GM12865 (cell line): Measurements from ENCODE around the gene PDGFC.

Experiments used
- DNase-seq: peaks from one replicate; pipeline ENCODE4 v3.0.0; 2010; ENCODE audit warnings: low read depth
- H3K4me3 ChIP-seq: 2 replicates; pipeline ENCODE4 v1.5.1; 2011; ENCODE audit warnings: mild to moderate bottlenecking, low read depth, low read length, control low read depth
- TF ChIP-seq, protein P1 (sequence below): IDR thresholded peaks from 2 replicates; pipeline ENCODE4 v1.5.1; 2011; ENCODE audit warnings: low read length, control low read depth, low read depth, inconsistent platforms; ENCODE audit not compliant: insufficient read depth; ENCODE audit errors: missing control alignments

The PDGFC gene

DNA sequence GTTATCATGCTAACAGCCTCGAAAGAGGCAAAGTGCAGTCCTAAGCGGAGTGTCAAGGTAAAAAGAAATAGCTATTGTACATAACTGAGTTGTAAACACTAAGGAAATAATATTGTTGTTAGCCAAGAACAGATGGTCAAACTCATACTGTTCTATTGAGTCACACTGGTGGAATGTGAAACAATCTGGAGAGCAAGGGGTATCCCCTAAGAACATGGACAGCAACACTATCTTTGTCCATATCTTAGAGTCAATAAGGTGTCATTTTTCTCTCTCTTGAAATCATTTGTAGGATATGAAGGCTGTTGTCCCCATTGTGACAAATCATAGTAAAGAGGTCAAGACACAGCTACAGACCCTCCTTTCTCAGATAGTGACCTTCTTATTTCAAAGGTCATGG lies 4.5 kb upstream of the PDGFC start:
- no peak for DNase-seq
- TF ChIP-seq, protein P1, sequence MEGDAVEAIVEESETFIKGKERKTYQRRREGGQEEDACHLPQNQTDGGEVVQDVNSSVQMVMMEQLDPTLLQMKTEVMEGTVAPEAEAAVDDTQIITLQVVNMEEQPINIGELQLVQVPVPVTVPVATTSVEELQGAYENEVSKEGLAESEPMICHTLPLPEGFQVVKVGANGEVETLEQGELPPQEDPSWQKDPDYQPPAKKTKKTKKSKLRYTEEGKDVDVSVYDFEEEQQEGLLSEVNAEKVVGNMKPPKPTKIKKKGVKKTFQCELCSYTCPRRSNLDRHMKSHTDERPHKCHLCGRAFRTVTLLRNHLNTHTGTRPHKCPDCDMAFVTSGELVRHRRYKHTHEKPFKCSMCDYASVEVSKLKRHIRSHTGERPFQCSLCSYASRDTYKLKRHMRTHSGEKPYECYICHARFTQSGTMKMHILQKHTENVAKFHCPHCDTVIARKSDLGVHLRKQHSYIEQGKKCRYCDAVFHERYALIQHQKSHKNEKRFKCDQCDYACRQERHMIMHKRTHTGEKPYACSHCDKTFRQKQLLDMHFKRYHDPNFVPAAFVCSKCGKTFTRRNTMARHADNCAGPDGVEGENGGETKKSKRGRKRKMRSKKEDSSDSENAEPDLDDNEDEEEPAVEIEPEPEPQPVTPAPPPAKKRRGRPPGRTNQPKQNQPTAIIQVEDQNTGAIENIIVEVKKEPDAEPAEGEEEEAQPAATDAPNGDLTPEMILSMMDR = no peak
- no peak overlapping the region for H3K4me3 ChIP-seq

DNA sequence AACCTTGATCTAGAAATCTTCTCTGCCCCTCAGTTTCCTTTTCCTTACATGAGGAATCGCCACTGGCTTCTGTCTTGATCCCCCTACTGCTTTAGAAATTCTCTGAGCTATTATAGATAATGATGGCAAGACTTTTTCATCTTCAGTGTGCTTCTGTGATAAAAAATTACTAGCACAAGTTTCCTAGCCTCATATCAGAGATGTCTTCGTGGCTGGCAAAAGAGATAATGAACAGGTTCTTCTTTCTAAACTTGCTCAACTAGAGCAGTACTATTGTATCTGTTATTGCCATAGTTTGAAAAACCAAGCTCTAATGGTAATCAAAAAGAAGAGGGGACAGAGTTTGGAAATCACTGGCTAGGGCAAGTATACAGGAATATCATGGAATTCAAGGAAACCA lies 4.1 kb upstream of the PDGFC start:
- TF ChIP-seq, protein P1 = no peak
- no peak overlapping the region for H3K4me3 ChIP-seq
- DNase-seq = no peak

DNA sequence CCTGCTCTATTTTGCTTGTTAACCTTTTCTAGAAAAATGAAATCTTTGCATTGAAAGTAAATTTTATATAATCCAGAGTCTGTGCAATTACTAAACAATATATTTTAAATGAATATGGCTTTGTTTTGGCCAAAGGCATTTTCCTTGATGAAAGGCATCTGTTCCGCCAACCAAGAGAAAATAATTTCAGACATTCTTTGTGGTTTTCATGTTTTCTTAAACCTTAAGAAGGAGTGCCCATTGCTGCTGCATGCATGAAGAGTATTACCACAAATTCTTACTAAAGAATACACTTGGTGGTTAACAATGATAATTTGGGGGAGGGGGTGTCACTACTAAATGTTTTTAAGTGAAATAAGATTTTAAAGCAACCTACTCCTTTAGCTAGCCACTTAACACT lies 2.7 kb upstream of the PDGFC start:
- TF ChIP-seq, protein P1 = no peak
- no peak overlapping the region for H3K4me3 ChIP-seq
- DNase-seq = no peak

DNA sequence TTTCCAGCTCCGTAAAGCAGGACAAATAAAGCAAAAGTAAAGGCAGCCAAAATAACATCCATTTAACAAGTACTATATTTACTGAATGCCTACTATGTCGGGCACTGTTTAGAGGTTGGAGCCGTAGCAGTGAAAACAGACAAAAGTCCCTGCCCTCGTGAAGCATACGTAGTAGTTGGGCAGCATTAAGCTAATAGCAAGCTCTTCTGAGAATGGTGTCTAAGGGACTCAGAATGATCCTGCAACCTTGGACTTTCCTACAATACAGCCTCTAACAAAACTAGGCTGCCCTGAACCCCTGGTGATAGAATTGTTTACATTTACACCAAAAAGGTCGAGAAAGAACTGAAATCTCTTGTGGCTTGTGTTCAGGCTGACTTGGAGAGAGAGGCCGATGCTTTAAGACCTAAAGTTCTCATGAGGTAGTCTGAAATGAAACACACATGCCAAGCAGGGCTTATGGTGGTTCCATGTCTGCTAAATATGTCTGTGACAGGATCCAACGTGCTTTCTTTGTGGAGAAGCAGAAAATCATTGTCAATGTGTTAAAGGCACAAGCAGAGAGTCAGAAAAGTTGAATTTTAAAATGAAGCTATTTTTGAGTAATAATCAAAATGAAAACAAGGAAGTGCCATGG lies 898 bp upstream of the PDGFC start:
- TF ChIP-seq, protein P1 = no peak
- no peak for DNase-seq
- no peak overlapping the region for H3K4me3 ChIP-seq

DNA sequence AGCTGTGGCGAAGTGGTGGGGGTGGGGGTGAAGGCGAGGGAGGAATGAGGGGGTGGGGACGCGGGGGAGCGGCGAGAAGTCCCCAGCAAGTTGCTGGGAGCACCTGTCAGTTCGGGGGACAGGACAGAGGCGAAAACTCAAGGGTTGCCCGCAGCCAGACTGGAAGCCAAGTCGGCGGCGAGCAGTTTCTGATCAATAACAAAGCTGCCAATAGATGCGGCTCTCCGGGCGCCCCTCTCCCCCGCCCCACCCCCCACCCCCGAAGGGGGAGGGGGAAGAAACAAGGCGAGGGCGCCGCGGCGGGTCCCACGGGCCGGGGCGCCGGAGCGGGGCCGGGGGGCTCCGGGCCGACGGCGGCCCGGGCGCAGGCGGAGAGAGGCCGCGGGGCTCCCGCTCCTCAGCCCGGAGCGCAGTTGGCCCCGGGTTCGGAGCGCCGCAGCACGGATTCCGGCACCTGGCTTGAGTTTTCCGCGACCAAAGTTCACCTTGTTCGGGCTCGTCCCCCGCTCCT lies 379 bp downstream of the PDGFC start:
- TF ChIP-seq, protein P1 = no peak
- H3K4me3 ChIP-seq = no peak overlapping the region
- DNase-seq = no peak

DNA sequence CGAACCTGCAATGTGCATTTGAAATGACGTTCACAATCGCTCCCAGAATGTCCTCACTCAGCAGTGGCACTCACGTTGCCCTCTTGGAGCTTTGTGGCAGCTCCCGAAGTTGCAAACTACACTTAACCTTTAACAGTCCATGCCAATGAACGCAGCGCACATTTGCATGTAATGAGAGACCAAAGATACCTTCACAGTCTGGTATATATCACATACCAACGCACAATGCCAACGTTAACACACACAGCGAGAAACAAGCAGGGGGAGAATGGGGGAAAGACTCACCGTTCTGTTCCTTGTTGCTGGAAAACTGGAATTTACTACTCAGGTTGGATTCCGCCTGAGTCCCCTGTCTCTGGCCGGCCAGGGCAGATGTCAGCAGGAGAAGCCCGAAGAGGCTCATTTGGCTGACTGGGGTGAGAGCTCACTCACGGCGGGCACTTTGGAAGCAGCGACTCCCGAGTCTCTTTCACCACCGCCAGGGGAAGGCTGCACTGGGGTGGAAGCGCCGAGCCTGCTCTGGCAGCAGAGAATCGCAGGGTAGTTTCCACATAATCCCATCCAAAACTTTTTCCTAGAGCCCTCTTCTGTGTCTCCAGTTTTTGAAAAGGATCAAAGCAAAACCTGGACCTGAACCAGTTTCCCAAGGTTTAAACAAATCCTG lies 966 bp downstream of the PDGFC start:
- H3K4me3 ChIP-seq = no peak overlapping the region
- no peak for DNase-seq
- TF ChIP-seq, protein P1 = no peak
